HG03469 (cell line): ENCODE data around the gene SULT1C2.
A peak's percentile ranks its signal among the peaks of the same experiment; 100 is the strongest.

ENCODE experiments used
- ATAC-seq: cut with Tn5 transposase; IDR thresholded peaks from one replicate; pipeline ENCODE4 v1.9.1; 2021; ENCODE audit warnings: mild to moderate bottlenecking, moderate library complexity, moderate number of reproducible peaks; ENCODE audit not compliant: unreplicated experiment

The SULT1C2 gene

GRCh38 chr2:108287169-108287568, 1.5 kb upstream of the SULT1C2 start:
- no peak for ATAC-seq

- ATAC-seq: no peak
These were observed 5.2 kb downstream of the SULT1C2 start for GRCh38 chr2:108293850-108294249.

- ATAC-seq: no peak
These were observed 8.9 kb downstream of the SULT1C2 start for GRCh38 chr2:108297436-108298141.

GRCh38 chr2:108301558-108301957, 12.9 kb downstream of the SULT1C2 start:
- ATAC-seq: no peak

DNA sequence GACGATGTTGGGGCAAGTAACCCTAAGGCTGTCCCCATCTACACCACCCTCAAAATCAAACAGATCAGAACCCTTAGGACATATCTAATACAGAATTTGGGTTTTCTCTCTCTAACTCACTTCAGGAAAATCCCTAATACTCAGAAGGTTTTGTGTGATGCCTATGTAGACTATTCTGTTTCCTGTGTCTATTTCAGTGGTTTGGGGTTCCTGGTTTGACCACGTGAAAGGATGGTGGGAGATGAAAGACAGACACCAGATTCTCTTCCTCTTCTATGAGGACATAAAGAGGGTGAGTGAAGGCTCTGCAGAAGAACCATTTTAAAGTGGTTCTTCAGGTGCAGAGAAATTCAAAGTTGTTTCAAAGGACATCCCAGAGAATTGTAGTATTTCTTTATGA, 16.3 kb downstream of the SULT1C2 start:
- ATAC-seq: peak; percentile 53

DNA sequence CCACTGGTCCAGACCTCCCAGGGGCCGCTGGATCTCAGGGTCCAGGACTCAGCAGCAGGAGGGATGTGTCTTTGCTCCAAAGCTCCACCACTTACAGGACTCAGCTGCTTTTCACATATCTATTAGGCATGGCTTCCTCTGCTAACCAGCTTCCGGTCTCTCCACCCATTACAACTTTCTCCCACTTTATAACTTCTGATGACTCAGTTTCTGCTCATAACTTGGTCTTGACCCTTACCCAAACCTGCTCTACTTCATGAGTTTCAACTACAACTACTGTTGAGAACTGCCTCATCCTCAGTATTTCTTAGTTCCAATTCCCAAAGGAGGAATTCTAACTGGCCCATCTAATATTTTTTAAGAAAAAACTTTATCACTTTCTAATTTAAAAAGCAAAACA, 17.2 kb downstream of the SULT1C2 start:
- no peak for ATAC-seq

DNA sequence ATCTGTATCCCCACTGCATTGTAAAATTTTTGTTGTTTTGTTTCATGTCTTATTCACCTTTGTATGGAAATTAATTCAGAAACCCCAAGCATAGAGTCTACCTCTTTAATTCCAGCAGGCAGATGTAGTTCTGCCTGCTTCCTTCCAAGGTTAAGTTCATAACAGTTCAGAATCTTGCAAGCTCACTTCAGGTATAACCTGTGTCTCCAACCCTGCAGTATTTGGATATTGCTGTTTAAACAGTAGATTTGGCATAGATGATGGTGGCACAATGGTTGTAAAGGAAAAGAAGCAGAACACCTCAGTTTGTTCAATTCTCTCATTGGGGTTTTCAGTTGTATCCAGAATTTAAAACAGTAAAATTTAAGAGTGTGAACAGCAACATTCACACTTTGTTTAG, 21.2 kb downstream of the SULT1C2 start:
- no peak for ATAC-seq

DNA sequence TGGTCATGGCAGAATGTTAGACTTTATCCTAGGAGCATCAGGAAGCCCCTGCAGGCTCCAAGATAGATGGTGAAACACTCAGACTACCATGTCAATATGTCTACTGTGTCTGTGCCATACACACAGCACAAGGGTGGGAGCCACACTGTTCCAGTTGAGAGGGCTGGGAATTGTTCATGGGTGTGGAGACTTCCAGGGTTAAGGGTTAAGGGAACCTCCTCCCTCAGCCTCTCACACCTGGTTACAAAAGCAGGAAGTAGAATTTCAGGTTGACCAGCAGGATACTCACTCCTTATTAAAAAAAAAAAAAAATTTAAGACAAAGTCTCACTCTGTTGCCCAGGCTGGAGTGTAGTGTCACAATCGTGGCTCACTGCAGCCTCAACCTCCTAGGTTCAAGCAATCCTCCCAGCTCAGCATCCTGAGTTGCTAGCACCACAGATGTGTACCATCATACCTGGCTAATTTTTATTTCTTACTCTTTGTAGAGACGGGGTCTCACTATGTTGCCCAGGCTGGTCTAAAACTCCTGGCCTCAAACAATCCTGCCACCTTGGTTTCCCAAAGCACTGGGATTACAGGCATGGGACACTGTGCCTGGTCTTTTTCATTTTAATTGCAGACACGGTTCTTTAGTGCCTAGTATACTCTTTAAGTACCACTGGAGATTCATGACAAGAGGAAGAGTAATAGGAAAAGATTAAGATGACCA, 26.0 kb downstream of the SULT1C2 start:
- ATAC-seq: no peak

DNA sequence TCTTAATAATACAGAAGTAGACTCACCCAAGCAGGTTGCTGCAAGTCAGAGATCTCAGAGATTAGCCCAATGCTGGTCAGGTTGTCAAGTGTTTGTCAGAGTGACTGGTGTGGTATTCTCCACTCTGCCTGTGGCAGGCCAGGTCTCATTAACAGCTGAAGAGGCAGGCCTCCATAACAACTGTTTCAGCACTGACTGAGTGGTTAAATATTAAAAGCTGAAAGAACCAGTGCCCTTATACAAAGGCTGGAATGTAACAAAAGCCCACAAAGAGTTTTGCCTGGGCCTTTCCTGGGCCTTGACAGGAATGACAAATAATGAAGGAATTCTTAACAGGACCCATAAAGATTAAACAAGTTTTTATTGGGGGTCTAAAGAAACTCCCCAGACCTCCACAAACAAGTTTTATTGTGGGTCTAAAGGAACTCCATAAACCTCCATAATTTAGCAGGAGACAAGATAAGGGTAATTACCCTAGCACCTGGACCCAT, 26.8 kb downstream of the SULT1C2 start:
- ATAC-seq: no peak

DNA sequence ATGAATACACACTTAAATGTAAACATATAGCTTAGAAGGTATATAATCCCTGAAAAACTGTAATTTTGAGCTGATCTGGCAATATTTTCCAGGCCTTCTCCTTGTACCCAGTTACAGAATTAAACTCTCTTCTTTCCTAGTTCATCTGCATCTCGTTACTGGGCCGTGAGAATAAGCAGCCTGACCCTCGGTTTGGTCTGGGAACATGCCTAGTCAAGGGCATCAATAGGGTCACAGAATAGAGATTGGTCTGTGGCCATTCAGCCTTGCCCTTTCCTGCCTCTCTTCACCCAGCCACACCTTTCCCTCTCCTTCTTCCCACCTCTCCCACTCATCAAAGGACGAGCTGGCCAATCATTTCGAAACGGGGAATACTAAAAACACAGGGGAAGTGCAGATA, 27.3 kb downstream of the SULT1C2 start:
- ATAC-seq: no peak

- ATAC-seq: no peak
These were observed 28.0 kb downstream of the SULT1C2 start for GRCh38 chr2:108316461-108317258.

- ATAC-seq: no peak
These were observed 31.7 kb downstream of the SULT1C2 start for GRCh38 chr2:108320326-108320922.

DNA sequence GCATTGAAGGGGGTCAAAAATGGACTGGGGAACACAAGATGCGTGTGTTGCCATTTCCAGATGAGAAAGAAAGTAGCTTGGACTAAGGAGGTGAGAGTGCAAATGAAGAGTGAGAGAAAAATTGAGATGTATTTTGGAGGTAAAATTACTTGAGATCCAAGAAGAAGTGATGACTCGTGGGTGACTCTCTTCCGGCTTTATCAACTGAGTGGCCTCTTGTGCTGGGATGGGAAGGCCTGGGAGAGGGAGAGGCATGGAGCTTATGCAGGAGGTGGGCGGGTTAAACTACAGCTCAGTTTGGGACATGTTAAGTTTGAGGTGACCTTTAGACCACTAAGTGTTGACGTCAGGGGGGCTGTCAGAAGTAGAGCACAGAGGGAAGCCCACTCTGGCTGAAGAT, 34.9 kb downstream of the SULT1C2 start:
- ATAC-seq: no peak

GRCh38 chr2:108324531-108325255, 36.0 kb downstream of the SULT1C2 start:
- ATAC-seq: no peak

DNA sequence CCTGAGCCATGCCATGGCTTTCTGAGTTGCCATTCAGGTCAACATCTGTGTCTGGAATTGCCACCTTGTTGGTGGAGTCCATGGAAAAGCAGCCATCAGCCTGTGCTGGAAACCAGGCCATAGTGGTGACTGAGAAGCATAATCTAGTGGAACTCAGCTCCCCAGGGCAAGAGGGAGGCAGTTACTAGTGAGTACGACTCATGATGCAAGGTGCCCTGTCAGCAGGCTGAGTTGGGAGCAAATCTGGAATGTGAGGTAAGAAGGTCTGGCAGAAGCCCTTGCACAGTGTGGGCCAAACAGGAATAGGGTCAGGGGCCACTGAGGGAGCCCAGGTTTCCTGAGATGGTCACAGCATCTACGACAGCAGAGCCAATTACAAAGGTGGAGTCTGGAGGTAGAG, 37.1 kb downstream of the SULT1C2 start:
- ATAC-seq: no peak

DNA sequence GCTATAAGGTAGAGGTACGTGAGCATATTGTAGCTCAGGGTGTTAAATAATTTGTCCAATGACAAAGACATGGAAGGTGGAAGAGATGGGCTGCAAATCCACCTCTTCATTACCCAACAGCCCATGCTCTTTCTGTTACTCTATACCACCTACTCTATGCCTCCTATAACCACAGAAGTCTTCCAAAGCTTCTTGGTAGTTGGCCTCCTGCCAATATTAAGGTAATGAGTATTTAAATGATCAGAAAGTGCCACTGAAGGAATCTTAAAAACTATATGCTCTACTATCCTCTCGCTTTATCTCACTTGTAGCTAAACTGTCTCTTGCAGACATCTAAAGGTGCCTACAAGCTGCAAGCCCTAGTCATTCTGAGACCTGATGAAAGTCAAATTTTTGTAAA, 41.1 kb downstream of the SULT1C2 start:
- no peak for ATAC-seq

DNA sequence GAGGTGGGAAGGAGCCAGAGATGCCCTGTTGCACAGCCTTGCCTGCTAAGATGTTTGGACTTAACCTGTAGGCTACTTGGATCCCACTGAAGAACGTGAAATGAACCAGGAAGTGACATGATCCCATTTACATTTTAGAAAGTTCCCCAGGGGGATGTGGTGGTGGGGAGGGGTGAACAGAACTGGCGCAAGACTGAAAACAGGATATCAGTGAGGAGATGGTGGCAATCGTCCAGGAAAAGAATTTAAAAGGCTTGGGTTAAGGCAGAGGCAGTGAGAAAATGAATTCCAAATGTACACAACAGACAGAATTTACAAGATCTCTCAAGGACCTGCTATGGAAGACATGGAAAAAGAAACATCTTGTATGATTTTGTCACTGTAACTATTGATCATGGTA, 42.3 kb downstream of the SULT1C2 start:
- ATAC-seq: no peak

DNA sequence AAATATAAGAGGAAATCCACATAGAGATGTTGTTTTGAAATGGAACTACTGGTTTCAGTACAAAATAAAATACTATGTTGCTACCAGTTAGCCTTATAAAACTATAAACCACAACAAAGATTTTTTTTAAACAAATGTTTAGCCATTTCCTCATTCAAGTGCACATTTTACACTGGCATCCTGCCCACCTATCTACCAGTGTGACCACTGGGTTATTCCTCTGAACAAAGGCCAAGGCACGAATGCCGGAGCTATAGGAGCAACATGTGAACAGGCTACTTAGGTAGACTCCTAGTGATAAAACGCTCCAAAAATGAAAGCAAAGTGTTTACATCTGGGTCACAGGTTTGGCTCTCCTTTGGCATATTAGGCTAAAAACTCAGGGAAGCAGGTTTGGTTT, 57.3 kb downstream of the SULT1C2 start:
- ATAC-seq: no peak

- no peak for ATAC-seq
These were observed 58.1 kb downstream of the SULT1C2 start for GRCh38 chr2:108346827-108347226.

DNA sequence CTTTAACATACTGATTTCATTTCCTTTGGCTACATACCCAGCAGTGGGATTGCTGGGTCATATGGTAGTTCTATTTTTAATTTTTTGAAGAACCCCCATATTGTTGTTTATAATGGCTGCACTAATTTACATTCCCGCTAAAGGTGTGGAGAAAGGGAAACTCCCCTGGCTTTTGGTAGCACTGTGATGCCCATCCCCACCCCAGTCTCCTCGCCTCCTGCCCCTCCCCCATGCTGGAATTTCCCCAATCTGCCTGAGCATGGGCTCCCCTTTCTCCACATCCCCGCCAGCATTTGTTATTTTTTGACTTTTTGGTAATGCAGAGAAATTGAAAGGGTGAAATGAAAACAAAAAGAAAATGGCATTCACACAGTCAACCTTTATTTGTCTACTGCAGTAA, 59.1 kb downstream of the SULT1C2 start:
- no peak for ATAC-seq
